CD4-positive, alpha-beta T cell treated with Interferon alpha-2 for 1 hour (primary cell): ENCODE measurements around the gene TULP3.
A peak's percentile ranks its signal among the peaks of the same experiment; 100 is the strongest.

ENCODE experiments used
- DNase-seq, 2 donors: peaks; one replicate each; pipeline ENCODE4 v3.0.0-alpha.2; 2020 to 2022

TULP3 gene

DNA sequence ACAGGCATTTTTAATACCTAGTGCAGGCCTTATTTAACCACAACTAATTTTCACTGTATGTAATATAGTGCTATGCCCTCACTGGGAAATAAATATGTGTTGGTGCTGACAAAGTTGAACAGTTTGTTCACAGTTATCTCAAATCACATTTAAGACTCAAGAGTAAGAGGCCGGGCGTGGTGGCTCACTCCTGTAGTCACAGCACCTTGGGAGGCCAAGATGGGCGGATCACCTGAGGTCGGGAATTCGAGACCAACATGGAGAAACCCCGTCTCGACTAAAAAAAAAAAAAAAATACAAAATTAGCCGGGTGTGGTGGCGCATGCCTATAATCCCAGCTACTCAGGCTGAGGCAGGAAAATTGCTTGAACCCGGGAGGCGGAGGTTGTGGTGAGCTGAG is 45.6 kb downstream of the TULP3 start:
- DNase-seq: no peak

DNA sequence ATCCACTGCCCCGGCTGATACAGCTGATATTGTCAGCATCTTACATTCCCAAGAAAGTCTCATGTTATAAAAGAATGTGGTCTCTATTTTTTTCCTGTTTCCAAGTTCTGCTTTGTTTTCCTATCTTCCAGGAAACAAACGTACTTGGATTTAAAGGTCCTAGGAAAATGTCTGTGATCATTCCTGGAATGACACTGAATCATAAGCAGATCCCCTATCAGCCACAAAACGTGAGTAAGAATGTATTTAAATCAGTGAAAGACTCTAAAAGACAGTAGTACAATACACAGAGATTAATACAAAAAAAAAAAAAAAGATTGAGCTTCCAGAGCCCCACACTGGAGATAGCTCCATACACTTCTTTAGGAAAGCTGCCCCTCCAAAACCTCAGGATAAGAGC is 46.8 kb downstream of the TULP3 start:
- no peak for DNase-seq

DNA sequence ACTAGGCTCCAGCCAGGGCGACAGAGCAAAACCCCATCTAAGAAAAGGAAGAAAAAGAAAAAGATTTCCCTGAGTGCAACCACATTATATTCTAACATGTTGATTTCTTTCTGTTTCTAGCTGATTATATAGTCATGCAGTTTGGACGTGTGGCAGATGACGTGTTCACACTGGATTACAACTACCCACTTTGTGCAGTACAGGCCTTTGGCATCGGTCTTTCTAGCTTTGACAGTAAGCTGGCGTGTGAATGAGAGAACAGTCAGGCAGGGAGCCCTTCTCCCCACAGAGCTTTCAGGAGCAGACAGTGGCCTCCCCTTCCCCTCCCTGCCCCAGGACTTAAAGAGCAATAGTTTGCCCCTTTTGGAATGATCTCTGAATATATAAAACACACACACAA is 48.5 kb downstream of the TULP3 start:
- no peak for DNase-seq

DNA sequence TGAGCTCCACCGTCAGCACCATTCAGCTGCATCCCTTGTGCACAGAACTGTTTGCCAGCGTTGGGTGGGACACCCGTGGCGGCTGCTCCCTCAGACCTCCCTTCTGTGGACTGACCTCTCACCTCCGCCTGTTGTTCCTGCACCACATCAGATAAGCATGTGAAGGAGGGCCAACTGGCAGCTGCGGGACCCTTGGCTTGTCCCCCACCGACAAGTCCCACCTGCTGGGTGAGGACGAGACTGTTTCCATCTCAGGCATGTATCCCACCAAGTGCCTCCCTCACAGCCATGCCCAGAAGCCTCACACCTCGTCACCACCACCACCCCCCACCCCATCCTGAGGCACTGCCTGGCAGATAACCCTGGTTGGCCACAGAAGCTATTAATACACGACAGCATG is 49.9 kb downstream of the TULP3 start:
- DNase-seq: no peak

DNA sequence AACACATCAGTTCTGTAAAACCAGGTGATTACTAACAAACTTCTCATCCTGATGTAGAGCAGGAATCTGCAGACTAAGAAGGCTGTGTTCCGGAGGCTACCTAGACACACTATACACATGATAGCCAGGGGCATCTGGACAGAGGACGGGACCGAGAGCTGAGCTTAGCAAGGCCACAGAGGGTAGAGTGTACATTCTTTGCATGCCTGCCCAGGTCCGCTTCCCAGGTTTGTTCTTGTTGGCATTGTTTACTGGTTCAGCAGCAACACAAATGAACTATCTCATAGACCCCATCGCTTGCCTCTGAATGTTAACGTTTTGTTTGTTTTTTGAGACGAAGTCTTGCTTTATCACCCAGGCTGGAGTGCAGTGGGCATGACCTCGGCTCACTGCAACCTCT is 50.8 kb downstream of the TULP3 start:
- DNase-seq: no peak

DNA sequence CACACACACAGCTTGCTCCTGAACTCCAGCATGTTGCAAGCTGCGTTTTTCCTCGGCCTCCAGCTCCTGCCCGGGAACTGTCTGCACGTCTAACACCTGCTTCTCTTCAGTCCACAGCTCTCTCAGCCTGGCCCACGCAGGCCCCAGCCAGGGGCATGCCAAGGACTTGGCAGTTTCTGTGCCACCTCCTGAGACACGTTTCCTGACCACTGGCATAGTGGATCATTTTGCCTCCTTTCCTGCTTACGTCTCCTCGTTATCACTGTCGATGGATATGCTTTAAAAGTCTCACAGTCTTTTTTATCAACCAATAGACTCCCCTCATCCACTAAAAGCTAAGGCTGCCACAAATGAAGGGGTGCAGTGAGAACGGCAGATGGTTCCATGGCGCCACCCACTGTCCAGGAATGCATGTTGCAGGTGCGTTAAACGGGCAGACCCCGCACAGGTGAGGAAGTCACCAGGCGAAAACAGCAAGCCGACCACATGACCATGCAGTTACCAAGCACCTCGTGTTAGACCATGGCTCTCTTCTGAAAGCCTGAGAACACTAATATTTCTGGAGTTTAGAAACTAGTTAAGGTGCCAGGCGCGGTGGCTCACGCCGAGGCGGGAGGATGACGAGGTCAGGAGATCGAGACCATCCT is 53.8 kb downstream of the TULP3 start:
- peak; percentile 19 to 46 for DNase-seq

DNA sequence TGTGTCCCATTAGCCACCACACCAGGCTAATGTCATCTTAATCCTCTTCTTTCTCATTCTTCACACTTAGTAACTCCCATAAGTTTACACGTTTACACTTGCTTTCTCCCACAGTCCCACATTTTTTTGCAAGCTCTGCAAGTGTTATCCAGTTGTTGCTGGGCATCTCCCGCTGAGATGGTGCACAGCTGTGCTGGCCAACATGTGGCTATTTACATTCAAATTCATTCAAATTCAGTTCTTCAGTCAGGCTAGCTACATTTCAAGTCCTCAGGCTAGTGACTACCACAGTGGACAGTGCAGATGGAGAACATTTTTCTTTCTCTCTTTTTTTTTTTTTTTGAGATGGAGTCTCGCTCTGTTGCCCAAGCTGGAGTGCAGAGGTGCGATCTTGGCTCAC is 58.7 kb downstream of the TULP3 start:
- DNase-seq: no peak

DNA sequence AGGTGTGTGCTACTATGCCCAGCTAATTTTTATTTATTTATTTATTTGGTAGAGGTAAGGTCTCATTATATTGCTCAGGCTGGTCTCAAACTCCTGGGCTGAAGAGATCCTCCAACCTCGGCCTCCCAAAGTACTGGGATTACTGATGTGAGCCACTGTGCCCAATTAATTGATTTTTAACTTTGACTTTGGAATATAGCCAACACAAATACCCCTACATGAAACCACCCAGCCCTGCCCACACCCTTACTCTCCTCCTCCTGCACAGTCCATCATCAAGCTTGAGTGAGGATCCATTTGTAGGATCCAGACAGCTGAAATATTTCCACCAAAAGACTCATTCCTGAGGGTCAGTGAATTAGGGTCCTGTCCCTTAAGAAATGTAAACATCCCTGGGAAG is 65.2 kb downstream of the TULP3 start:
- no peak for DNase-seq

DNA sequence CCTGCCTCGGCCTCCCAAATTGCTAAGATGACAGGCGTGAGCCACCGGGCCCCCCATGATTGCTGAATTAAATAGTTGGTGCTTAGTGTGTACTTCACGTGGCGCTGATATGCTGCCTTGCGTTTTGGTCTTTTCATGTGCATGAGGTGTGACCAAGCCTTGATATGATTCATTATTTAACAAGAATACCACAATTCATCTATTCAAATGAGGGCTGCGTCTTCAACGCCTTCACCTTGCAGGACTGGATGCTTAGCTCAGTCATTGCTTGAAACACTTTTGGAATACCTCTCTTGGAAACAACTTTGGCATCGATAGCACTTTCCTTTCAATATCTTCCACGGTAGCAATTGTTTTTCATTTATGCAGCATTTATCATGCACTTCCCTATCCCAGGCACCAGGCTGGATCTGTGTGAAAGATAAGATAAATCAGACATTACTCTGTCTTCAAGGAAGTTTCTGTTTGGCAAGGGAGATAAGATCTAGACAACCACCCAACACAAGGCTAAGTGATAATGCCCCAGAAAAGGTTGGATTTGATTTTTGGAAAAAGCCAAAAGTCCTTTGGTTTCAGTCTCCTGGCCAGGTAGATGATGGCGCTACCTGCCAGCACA is 67.2 kb downstream of the TULP3 start:
- DNase-seq: no peak

DNA sequence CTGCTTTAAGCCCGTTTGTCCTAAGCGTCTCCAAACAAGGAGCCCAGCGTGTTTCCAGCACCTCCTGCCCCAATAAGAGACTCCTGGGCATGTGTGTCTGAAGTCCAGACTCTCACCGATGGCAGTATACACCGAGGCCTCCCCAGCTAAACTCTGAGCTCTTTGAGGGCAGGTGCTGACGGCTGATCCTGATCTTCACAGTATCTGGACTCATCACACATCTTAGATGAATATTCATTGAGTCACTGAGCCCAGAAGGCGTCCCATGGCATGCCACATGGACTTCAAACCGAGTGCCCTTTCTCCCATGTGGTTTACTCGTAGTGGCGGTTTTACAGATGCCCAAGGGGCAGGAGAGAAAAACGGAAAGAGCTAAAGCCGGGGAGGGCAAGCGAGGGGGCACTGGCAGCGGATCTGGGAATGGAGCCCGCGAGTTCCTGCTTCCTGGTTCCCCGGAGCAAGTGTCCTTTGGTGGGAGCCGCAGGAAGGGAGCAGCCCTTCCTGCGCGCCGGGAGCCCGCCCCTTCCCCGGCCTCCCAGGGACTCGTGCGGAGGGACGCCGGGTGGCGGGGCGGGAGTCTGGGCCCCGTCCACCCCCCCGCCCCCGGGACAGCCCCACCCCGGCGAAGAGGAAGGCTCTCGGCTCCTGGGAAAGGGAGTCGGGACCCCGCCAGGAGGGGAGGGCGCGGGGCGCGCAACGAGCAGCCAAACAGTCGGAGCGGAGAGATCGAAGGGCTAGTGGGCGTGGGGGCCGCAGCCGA is 67.9 kb downstream of the TULP3 start:
- DNase-seq: no peak

DNA sequence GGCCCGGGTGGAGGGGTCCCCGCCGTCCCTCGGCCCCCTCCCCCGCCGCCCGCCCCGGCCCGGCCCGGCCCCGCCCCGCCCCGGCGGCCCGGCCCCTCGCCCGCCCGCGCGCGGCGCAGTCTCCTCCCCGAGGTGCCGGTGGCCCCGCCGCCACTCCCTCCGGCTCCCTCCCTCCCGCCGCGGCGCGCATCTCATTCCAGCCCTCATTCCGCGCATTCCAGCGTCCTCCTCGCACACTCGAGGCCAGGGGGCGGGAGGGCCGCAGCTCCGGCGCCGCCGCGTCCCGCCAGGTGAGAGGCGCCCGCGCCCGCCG is 68.5 kb downstream of the TULP3 start, which contains the start of gene TEAD4:
TEAD4 (plus strand) TSS at position 206 of the 313 bp plus-strand sequence.
- no peak for DNase-seq

DNA sequence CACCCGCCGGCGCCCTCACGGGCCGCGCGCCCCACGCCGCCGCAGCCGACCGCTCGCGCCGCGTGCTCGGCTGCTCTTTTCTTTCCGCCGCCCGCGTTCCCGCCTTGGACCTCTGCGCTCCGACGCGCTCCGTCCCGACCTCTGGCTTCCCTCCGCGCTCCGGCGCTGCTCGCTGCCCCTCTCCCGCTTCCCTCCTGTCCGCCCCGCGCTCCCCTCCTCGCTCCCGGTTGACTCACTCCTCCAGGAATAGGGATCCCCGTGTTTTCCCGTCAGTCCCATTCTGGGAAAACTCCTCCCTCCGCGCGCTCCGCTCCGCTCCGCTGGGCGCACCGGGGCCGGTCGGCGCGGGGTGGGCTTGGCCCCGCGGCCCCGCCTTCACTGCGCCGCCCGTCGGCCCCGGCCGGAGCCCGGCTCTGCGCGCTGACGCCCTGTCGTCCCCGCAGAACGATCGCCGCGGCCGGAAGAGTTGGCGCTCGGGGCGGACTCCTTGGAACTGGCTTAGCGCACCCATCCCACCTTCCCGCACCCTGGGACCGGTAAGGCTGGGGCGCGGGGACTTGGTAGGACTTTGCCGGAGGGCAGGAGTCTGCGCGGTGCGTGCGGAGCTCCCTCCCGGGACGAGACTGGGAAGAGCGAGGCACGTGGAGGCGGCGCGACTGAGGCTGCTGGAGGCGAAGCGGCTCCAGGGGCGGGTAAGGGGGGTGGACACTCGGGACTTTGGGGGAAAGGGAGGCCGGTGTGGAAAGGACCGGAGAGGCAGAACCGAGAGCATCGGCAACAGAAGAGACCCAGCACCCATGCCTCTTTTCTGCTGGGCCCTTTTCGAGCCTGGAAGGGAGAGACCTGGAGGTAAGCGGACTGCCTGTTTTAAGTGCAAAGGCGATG is 69.1 kb downstream of the TULP3 start:
- DNase-seq: no peak

DNA sequence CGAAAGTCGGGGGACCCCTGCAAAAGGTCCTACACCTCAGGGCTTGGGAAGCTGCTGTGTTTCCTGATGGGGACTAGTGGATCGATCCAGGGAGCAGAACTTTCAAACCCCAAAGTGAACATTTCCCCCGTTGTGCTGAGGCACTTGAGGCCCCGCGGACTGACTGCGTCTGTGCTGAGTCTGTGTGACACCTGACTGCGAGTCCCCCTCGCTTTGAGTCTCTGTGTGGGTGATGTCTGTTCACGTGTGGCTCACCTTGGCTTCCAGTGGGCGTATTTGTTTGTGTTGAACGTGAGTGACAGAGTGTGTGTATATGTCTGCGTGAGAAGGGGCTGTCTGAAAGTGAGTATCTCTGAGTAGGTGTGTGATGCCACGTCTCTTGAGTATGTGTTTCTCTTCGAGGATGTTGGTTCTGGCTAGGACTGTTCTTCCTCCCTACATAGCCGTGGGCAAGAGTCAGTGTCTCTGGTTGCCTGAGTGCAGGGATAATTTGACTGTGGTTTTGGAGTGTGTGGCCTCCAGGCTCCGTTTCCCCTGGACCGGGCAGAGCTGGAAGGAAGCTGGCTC is 69.8 kb downstream of the TULP3 start:
- no peak for DNase-seq

DNA sequence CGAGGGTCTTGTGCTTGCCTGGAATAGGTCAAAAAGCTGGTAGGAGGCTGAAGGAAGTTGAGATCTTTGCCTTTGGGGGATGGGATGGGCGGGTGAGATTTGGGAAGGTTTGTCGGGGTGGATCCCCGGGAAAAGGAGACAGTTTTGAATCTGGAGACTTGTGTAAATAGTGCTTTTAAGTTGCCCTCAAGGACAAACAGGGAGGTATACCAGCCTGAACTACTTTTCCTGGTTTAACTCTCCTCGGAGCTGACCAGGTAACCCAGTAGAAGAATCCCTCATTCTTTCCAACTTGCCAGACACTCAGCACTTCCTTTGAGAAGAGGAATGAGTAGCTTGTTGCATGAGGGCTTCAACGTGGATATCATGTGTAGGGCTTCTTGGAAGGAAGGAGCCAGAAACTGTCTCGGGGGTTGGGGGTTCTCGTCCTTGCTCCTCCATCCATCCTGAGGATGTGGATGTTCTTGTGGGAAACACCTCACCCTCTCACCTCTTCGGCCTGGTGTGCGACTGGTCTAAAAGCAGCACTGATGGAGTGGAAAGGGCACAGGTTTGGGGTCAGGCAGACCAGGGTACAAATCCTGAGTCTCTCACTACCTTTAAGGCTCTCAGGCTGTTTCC is 70.4 kb downstream of the TULP3 start:
- DNase-seq: no peak

DNA sequence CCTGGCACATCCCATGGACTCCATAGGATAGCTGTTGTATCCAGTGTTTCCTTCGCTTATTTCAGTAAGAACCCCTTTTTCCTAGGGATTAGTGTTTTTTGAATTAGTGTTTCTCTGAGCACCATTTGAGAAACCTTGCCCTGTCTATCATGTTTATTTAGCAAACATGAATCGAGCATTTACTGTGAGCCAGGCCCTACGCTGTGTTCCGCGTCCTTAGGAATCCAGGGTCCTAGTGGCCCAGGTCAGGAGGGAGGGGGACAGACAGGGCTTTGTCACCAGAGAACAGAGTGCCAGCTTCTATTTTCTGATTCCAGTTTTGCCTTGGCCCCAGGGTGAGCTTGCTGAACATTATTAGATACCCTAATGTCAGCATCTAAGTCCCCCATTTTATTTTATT is 71.0 kb downstream of the TULP3 start:
- DNase-seq: no peak

DNA sequence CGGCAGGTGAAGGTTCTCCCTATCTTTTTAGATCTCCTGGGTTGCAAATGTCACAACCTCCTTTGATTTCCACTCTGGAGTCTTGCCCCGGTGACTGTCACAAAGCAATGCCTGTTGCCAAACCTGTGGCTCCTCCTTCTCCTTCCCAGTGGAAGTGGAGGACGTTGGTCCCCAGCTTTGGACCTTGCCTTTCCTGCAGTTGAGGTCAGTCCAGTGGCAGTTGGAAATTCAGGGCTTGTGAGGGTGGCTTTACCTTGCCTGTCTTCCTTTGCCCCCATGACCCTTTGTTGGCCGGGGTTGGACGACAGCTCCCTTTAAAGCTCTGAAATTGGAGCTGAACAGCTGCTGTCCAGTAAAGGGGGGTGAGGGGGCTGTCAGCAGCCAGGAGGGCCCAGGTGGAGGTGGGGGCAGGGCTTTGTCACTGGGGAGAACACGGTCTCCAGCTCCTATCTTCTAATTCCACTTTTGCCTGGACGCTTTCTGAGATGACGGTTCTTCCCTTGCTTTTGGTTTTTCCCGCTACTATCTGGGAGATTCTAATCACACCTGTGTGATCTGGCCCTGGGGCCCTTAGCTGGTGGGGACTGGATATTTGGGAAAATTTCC is 72.6 kb downstream of the TULP3 start:
- no peak for DNase-seq

DNA sequence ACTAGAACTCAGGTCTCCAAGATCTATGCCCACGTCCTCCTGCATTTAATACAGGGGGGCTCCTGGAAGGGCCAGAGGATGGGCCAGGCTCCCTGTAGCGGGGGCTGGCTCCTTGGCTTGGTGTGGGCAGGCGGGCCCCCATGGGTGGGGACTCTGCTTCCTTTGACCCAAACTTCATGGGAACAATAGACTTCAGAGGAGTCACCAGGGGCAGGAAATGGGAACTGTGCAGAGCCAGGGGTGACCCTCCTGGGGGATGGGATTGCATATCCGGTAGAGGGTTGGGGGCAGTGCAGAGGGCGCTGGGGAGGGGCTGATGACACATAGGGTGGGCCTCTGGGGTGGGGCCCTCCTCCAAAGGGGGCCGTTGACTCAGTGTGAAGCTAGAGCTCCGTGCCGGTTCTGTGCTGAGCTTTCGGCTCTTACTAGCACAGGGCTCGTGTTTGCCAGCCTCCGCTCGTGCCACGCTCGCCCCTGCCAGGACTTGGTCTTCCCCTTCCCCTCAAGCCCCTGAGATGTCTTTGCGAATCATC is 73.1 kb downstream of the TULP3 start:
- DNase-seq: no peak

DNA sequence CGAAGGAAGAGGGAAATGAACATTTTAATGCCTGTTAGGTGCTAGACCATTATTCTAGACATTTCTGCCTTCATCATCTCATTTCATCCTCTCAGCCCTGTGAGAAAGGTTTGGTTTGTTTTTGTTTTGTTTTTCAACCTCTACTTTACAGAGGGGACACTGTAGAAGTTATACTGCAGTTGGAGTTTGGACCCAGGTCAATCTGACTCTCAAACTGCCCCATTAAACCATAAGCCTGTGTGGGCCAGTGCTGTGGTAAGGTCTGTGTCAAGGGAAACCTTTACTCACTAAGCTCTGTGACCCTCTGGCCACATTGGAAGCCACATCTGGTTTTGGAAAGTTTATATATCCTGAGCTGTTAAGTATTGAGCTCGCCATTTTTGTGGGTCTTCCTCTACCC is 77.0 kb downstream of the TULP3 start:
- DNase-seq: no peak

DNA sequence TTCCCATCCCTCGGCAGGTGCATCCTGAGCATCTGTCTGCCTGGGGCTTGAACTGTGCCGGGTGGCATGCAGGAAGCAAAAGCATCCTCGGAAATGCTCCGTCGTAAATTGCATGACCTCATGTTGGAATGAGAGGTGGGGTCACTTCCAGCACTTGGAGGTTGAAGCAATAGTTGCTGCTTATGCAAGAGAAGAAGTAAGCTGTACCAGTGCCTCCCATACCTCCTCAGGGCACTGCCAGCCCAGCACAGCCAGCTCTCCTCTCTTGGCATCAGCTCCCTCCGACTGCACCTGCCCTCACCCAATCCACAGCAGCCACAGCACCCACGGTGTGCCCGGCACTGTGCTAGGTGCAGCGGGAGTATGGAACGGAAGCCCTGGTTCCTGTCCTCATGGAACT is 80.1 kb downstream of the TULP3 start:
- DNase-seq: no peak

DNA sequence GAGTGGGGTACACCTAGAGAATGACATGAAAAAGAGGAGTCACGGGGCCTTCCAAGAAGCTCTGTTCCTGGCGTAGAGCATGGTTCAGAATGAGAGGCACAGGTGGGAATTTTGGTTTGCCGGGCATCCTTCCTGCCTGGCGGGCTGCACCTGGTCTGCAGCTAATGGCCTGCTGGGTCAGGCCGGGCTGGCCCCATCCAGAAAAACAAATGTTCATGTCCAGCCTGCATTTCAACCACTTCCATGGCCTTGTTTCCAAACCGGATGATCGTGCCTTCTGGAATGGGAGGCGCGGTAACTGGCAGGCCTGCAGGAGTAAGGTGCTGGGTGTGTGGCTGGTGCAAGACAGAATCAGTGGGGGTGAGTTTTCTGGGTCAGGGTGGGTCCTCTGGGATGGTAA is 82.9 kb downstream of the TULP3 start:
- DNase-seq: no peak

DNA sequence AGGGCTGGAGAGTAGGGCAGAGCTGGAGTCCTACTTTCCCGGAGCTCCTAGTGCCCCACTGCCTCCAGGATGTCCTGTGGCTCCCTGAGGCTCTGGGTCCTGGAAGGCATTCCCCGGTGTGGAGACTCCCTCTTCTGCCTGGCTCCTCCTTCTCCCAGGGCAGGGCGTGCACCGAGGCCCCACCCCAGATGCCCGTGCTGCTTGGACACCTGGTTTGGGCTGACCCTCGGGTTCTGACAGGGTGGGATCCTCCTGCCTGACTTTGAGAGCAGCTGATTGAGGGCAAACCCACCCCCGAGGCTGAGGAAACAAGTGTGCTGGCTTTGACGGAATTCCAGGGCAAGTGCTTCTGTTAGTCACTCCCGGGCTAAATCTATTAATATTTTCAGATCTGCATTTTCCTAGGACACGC is 83.9 kb downstream of the TULP3 start:
- DNase-seq: no peak

DNA sequence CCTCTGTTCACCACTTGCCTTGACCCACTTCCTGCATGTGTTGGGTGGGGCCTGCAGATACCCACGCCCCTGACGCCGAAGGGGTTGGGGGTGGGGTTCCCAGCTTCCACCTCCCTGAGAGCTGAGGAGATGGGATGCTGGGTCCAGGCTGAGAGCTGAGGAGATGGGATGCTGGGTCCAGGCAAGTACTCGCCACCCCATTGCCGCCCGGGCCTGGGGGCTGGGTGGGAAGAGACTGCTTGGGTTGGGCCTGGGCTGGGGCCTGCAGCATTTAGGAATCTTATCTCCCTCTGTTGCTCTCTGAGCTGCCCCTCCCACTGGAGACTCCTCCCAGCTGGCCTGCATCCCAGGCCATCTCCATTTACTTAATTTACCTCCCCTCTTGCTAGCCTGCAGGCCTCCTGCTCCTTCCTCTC is 85.9 kb downstream of the TULP3 start:
- DNase-seq: no peak
